Nephron progenitor cell (in vitro differentiated cells): ENCODE data around the gene APOA4.

Experiments used
- DNase-seq: peaks from one replicate; pipeline ENCODE4 v3.0.0; 2021
- H3K27ac Mint-ChIP-seq: 2 replicates; pipeline ENCODE4 v1.8.0; 2021; ENCODE audit warnings: mild to moderate bottlenecking, moderate library complexity, mixed read lengths
- H3K27me3 Mint-ChIP-seq: 2 replicates; pipeline ENCODE4 v1.8.0; 2021; ENCODE audit warnings: mild to moderate bottlenecking, low read depth, mixed read lengths; ENCODE audit not compliant: poor library complexity
- H3K36me3 Mint-ChIP-seq: 2 replicates; pipeline ENCODE4 v1.8.0; 2021; ENCODE audit warnings: low read depth, mixed read lengths
- H3K4me1 Mint-ChIP-seq: 2 replicates; pipeline ENCODE4 v1.8.0; 2021; ENCODE audit warnings: mixed read lengths
- H3K4me3 Mint-ChIP-seq: 2 replicates; pipeline ENCODE4 v1.8.0; 2021; ENCODE audit warnings: mild to moderate bottlenecking, moderate library complexity, mixed read lengths
- H3K9me3 Mint-ChIP-seq: 2 replicates; pipeline ENCODE4 v1.8.0; 2021; ENCODE audit warnings: mild to moderate bottlenecking, moderate library complexity, mixed read lengths
- TF ChIP-seq, protein P1 (sequence below): fragments of 200-600 bp; sonication (generic); IDR thresholded peaks from 2 replicates; pipeline ENCODE4 v1.5.0; 2021; ENCODE audit warnings: antibody characterized with exemption

APOA4 gene

DNA sequence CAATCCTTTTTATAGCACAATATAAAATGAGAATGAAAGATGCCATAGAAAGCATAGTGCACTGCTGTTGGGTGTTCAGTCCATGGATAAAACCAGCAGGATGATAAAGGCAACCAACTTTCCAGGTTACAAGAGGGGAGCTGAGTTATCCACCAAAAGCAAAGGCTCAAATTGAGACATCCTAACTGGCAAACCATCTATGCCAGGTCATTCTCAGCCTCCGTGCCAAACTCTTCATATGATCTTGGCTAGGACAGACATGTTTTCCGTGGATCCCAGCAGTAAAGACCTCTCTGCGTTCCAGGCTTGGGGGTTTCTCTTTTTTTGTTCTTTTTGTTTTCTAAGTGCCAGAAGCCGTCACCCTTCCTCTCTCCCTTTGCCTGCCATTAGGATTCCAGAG, 21.6 kb upstream of the APOA4 start:
- TF ChIP-seq, protein P1, sequence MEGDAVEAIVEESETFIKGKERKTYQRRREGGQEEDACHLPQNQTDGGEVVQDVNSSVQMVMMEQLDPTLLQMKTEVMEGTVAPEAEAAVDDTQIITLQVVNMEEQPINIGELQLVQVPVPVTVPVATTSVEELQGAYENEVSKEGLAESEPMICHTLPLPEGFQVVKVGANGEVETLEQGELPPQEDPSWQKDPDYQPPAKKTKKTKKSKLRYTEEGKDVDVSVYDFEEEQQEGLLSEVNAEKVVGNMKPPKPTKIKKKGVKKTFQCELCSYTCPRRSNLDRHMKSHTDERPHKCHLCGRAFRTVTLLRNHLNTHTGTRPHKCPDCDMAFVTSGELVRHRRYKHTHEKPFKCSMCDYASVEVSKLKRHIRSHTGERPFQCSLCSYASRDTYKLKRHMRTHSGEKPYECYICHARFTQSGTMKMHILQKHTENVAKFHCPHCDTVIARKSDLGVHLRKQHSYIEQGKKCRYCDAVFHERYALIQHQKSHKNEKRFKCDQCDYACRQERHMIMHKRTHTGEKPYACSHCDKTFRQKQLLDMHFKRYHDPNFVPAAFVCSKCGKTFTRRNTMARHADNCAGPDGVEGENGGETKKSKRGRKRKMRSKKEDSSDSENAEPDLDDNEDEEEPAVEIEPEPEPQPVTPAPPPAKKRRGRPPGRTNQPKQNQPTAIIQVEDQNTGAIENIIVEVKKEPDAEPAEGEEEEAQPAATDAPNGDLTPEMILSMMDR: no peak
- Mint-ChIP-seq H3K27me3 (no peaks in the 10 kb centered on the region), H3K27ac (peak overlapping the region; percentile 6), H3K4me3 (no peak overlapping the region), H3K36me3 (peaks cover 44% of the 10 kb centered on the region), H3K9me3 (no peaks in the 10 kb centered on the region), H3K4me1 (peaks cover 11% of the 10 kb centered on the region)
- no peak for DNase-seq

- TF ChIP-seq, protein P1: no peak
- no peak for DNase-seq
- H3K9me3 Mint-ChIP-seq: no peaks in the 10 kb centered on the region
- peaks cover 6% of the 10 kb centered on the region for H3K4me1 Mint-ChIP-seq
- peaks cover 40% of the 10 kb centered on the region for H3K36me3 Mint-ChIP-seq
- no peaks in the 10 kb centered on the region for H3K27me3 Mint-ChIP-seq
- H3K27ac Mint-ChIP-seq: peak overlapping the region; percentile 36
- H3K4me3 Mint-ChIP-seq: no peak overlapping the region
Measured at GRCh38 chr11:116843661-116844060, 20.6 kb upstream of the APOA4 start.

DNA sequence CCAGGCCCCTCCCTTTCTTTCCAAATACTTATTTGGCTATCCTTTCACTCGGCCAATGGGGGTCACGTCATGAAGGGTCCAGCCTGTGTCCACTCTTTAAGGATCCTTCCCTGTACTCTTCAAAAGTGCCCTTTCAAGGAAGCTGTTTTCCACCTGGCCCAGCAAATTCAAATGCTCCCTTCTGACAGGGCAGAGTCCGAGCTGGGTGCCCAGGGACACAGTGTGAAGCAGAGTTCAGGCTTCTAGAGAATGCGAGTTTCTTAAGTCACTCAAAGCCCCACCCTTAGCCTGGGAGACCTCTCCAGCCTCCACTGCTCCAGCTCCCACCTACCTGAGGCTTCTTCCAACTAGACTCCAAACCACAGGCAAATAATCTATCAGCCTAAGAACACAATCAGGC, 19.8 kb upstream of the APOA4 start:
- no peak for DNase-seq
- Mint-ChIP-seq H3K27me3 (no peaks in the 10 kb centered on the region), H3K4me1 (peaks cover 13% of the 10 kb centered on the region), H3K27ac (no peak overlapping the region), H3K36me3 (peaks cover 40% of the 10 kb centered on the region), H3K4me3 (no peak overlapping the region), H3K9me3 (no peaks in the 10 kb centered on the region)
- TF ChIP-seq, protein P1: no peak

GRCh38 chr11:116842117-116842516, 19.0 kb upstream of the APOA4 start:
- peak overlapping the region; percentile 45 for H3K27ac Mint-ChIP-seq
- TF ChIP-seq, protein P1: no peak
- no peak for DNase-seq

GRCh38 chr11:116840746-116841296, 17.7 kb upstream of the APOA4 start:
- no peaks in the 10 kb centered on the region for H3K27me3 Mint-ChIP-seq
- no peak overlapping the region for H3K4me3 Mint-ChIP-seq
- peaks cover 23% of the 10 kb centered on the region for H3K36me3 Mint-ChIP-seq
- no peak overlapping the region for H3K27ac Mint-ChIP-seq
- TF ChIP-seq, protein P1: no peak
- DNase-seq: no peak
- peaks cover 29% of the 10 kb centered on the region for H3K4me1 Mint-ChIP-seq
- no peaks in the 10 kb centered on the region for H3K9me3 Mint-ChIP-seq

More at GRCh38 chr11:116842117-116842516, 19.0 kb upstream of the APOA4 start:
- Mint-ChIP-seq H3K4me3 (no peak overlapping the region), H3K9me3 (no peaks in the 10 kb centered on the region), H3K4me1 (peaks cover 21% of the 10 kb centered on the region), H3K27me3 (no peaks in the 10 kb centered on the region), H3K36me3 (peaks cover 36% of the 10 kb centered on the region)

DNA sequence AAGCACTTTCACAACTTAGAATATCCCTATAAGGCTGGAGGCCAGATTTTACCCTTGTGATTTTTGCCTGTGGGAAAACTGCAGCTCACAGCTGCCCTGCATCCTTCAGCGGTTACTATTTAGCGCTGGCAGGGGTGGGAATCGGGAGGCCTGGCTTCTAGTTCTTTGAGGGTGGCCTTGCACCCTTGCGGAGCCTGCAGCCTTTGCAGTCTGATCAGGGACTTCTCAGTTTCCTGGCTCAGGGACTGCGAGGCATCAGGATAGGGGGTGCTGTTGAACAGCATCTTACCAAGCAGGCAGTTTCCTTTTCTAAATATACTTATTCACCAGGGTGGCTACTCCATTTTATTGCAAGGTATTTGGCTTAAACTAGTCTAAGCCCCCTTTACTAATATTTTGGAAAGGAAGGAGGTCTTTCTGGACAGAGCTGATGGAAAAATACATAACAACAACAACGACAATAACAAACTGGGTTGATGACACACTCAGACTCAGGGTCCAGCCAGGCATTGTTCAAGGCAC, 17.2 kb upstream of the APOA4 start:
- Mint-ChIP-seq H3K36me3 (peaks cover 21% of the 10 kb centered on the region), H3K4me1 (peaks cover 33% of the 10 kb centered on the region), H3K9me3 (no peaks in the 10 kb centered on the region), H3K27ac (peak overlapping the region; percentile 54), H3K4me3 (no peak overlapping the region), H3K27me3 (peaks cover 4% of the 10 kb centered on the region)
- TF ChIP-seq, protein P1: no peak
- DNase-seq: no peak
